Middle frontal gyrus (tissue), 1 donor: ENCODE data around the gene AGBL5.
"Not testable (repeated sequence)": the region's sequence is repeated elsewhere in the genome, so short reads cannot be mapped to it uniquely, and the experiment has no call there.

Experiments used
- DNase-seq: peaks from one replicate; pipeline ENCODE4 v3.0.0-alpha.2; 2015; ENCODE audit warnings: low spot score; ENCODE audit errors: extremely low spot score

The AGBL5 gene

GRCh38 chr2:27118525-27119329 is 67.3 kb downstream of the AGBL5 start, which contains the start of gene CGREF1:
Gene CGREF1, minus strand, starts transcription at chr2:27119128. Its CDS starts 14,762 bp downstream, at chr2:27104366.
- no peak for DNase-seq

GRCh38 chr2:27119330-27119670 is 67.8 kb downstream of the AGBL5 start:
- not testable (repeated sequence) for DNase-seq
